T-helper 2 cell treated with Interferon-gamma antibody and Interleukin-4, amounts not matched to agents 5 μg/mL and 100 μg/mL, for 36 hours (primary cell): Measurements from ENCODE around the gene TCTN3.
A peak's percentile ranks its signal among the peaks of the same experiment; 100 is the strongest.

Source experiments
- DNase-seq: peaks from one replicate; pipeline ENCODE4 v3.0.0; 2021; ENCODE audit warnings: low spot score
- H3K27ac Mint-ChIP-seq: one replicate; pipeline ENCODE4 v1.8.0; 2021; ENCODE audit warnings: mild to moderate bottlenecking, mixed read lengths
- H3K27me3 Mint-ChIP-seq: one replicate; pipeline ENCODE4 v1.8.0; 2021; ENCODE audit warnings: low read depth, mixed read lengths
- H3K36me3 Mint-ChIP-seq: one replicate; pipeline ENCODE4 v1.8.0; 2021; ENCODE audit warnings: low read depth, mixed read lengths
- H3K4me1 Mint-ChIP-seq: one replicate; pipeline ENCODE4 v1.8.0; 2021; ENCODE audit warnings: low read depth, mixed read lengths
- H3K4me3 Mint-ChIP-seq: one replicate; pipeline ENCODE4 v1.8.0; 2022; ENCODE audit warnings: mild to moderate bottlenecking, moderate library complexity, mixed read lengths
- H3K9me3 Mint-ChIP-seq: one replicate; pipeline ENCODE4 v1.8.0; 2021; ENCODE audit warnings: mixed read lengths

TCTN3 gene

DNA sequence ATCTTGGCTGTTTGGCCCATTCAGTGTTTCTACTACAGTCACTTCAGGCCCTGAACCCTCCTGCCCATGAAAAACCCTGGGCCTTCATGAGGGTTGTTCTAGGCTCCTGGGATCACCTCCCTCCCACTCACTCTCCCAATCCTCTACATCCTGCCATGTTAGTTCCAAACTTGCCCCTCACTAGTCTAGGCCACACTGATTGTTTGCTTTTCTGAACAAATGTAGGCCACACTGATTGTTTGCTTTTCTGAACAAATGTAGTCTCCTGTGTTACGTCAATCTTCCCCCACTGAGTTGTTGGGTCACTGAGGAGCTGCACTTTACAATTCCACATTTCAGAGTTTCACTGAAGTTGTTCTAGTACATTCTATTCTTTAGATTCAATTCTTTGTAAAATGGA lies 31.9 kb downstream of the TCTN3 start:
- Mint-ChIP-seq H3K36me3 (peaks cover 13% of the 10 kb centered on the region), H3K9me3 (no peaks in the 10 kb centered on the region), H3K4me3 (no peak overlapping the region), H3K27me3 (no peaks in the 10 kb centered on the region), H3K27ac (no peak overlapping the region), H3K4me1 (peaks cover 4% of the 10 kb centered on the region)
- DNase-seq, result no peak

DNA sequence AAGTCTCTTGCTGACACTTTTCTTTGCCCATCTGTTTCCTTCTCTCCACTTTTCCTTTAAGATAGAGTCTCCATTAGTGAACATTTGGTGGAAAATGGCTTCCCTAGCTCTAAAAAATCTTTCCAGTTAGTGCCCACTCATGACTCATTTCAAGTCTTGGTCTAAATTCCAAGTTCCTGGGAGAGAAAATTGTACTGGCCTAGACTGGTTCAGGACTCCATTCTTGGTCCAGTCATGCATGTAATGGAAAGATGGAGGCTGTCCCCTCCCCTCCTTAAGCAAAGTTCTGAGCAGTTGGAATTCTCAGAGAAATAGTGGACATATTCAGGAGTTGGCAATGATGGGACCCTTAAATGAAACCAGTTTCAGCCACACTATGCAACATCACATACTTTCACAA lies 33.4 kb downstream of the TCTN3 start:
- H3K4me3 Mint-ChIP-seq, result no peak overlapping the region
- no peak for DNase-seq
- H3K36me3 Mint-ChIP-seq, result peaks cover 10% of the 10 kb centered on the region
- H3K9me3 Mint-ChIP-seq, result no peaks in the 10 kb centered on the region
- H3K4me1 Mint-ChIP-seq, result peaks cover 13% of the 10 kb centered on the region
- no peak overlapping the region for H3K27ac Mint-ChIP-seq
- no peaks in the 10 kb centered on the region for H3K27me3 Mint-ChIP-seq

DNA sequence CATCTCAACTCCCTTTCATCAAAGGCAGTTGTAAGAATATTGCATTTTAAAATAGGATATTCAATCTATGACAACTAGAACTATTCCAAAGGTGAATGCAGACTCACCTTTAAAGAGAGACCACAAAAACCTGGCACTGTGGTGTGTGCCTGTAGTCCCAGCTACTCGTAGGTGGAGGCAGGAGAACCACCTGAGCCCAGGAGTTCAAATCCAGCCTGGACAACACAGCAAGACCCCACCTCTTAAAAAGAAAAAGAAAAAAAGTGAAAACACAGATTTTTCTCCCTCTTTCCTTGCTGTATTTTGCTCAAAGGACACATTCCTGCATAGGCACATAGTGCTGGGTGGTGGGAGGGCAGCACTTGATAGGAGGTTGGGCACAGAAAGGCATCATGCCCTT lies 36.5 kb downstream of the TCTN3 start:
- Mint-ChIP-seq H3K27me3 (no peaks in the 10 kb centered on the region), H3K4me3 (peak overlapping the region; percentile 93), H3K36me3 (peaks cover 22% of the 10 kb centered on the region), H3K4me1 (peaks cover 21% of the 10 kb centered on the region), H3K9me3 (no peaks in the 10 kb centered on the region), H3K27ac (no peak overlapping the region)
- no peak for DNase-seq

DNA sequence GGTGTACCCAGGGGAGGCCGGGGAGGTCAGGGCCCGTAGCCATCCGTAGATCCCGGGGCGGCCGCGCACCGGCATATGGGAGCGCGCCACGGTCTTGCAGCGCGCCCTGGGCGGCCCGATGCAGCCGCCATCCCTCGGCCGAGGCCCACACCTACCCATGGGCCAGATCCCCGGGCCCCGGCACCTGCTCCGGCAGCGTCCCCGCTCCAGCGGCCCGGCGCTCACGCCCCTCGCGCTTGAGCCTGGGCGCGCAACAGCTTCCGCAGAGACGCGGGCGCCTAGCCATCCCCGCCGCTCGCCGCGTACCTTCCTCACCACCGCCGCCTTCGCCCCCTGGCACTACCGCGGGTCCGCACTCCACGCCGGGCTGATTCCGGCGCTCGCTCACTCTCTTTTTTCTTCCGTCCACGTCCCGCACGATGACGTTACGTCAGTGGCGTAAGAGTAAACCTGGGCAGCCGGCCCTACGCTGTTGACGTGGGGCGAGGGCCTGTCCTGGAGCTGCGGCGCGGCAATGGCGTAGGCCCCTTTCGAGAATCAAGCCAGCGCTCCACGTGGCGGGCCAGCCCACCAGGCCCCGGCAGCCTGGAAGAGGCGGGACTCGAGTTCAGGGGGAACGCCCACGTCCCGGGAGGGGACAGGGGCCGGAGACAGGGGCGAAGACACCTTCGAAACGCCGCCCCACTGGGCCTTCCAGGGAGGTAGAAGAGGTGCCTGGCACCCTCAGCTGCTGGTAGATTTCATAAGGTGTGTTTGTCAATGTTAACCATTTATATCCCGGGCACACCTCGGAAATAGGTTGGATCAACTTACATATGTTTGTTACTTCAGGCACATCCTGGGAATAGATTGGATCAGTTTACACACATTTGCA lies 37.2 kb downstream of the TCTN3 start, which contains the start of gene ALDH18A1:
Gene ALDH18A1, minus strand, starts transcription at position 421 of the 874 bp plus-strand sequence. CDS start 3,334 bp downstream, outside the sequence.
- H3K36me3 Mint-ChIP-seq, result peaks cover 25% of the 10 kb centered on the region
- peaks cover 21% of the 10 kb centered on the region for H3K4me1 Mint-ChIP-seq
- peak; percentile 89 for DNase-seq
- peak within 1 kb of the TSS; percentile 95 for H3K27ac Mint-ChIP-seq
- H3K9me3 Mint-ChIP-seq, result peaks cover 7% of the 10 kb centered on the region
- H3K4me3 Mint-ChIP-seq, result peak within 1 kb of the TSS; percentile 93
- H3K27me3 Mint-ChIP-seq, result no peaks in the 10 kb centered on the region

DNA sequence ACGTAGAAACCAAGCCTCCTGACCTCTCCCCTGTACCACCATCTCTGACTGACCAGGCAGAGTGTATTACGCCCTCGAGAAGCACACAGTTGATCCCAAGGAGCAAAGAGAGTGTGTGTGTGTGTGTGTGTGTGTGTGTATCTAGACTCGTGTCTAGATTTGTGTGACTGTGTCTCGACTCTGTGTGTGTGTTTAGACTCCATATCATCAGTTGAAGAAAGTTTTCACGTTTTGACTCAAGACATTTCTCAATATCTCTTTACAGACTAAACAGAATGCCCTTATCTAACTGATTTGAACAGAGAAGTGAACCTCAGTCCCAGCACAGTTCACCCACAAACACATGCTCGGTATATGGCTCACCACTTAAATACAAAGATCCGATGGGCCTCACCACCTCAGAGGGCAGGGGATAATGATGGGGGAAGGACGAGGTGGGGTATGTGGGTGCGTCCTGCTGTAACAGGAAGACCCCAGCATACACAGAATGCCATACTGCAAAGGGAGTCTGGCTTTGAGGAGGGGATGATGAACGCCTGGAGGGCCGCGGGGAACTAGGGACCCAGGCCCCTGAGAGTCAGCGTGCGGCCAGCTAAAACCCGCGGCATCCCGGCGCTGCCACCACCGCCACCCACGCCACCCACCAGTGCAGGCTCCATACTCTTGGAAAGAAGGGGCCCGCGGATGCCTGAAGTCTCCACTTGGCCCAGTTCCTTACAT lies 38.0 kb downstream of the TCTN3 start:
- Mint-ChIP-seq H3K4me3 (peak overlapping the region; percentile 93), H3K27me3 (no peaks in the 10 kb centered on the region), H3K9me3 (peaks cover 13% of the 10 kb centered on the region), H3K36me3 (peaks cover 32% of the 10 kb centered on the region), H3K4me1 (peaks cover 25% of the 10 kb centered on the region), H3K27ac (peak overlapping the region; percentile 82)
- peak; percentile 51 for DNase-seq

DNA sequence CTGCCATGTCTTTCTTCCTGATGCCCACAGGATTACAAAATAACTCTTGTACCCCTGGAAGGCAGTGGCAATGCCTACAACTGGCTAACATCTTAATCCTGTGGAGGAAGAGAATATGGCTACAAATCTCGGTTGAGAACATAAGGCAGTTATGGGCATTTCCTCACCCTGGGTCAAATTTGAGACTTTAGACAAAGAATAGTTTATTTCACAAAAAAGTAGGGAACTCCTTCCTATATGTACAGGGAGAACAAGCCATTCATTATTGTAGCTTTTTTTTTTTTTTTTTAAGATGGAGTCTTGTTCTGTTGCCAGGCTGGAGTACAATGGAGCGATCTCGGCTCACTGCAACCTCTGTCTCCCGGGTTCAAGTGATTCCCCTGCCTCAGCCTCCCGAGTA lies 39.8 kb downstream of the TCTN3 start:
- H3K27me3 Mint-ChIP-seq, result no peaks in the 10 kb centered on the region
- peaks cover 28% of the 10 kb centered on the region for H3K4me1 Mint-ChIP-seq
- no peak for DNase-seq
- no peak overlapping the region for H3K27ac Mint-ChIP-seq
- peaks cover 17% of the 10 kb centered on the region for H3K9me3 Mint-ChIP-seq
- H3K4me3 Mint-ChIP-seq, result no peak overlapping the region
- peaks cover 44% of the 10 kb centered on the region for H3K36me3 Mint-ChIP-seq

DNA sequence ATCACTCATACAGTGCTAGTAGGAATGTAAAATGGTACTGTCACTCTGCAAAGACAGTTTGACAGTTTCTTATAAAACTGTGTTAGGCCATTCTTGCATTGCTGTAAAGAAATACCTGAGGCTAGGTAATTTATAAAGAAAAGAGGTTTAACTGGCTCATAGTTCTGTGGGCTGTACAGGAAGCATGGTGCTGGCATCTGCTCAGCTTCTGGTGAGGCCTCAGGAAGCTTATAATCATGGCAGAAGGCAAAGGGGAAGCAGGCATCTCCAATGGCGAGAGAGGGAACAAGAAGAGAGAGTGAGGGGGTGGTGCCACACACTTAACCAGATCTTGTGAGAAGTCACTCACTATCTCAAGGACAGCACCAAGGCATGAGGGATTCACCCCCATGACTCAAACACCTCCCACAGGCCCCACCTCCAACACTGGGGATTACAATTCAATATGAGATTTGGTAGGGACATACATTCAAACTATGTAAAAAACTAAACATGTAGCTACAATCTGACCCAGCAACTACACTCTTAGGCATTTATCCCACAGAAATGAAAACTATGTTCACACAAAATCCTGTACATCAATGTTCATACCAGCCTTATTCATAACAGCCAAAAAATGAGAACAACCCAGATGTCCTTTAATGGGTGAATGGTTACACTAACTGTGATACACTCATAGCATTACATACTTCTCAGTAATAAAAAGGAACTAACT lies 42.2 kb downstream of the TCTN3 start:
- H3K27me3 Mint-ChIP-seq, result no peaks in the 10 kb centered on the region
- peaks cover 60% of the 10 kb centered on the region for H3K36me3 Mint-ChIP-seq
- H3K4me3 Mint-ChIP-seq, result no peak overlapping the region
- DNase-seq, result no peak
- H3K4me1 Mint-ChIP-seq, result peaks cover 28% of the 10 kb centered on the region
- H3K27ac Mint-ChIP-seq, result no peak overlapping the region
- peaks cover 17% of the 10 kb centered on the region for H3K9me3 Mint-ChIP-seq

DNA sequence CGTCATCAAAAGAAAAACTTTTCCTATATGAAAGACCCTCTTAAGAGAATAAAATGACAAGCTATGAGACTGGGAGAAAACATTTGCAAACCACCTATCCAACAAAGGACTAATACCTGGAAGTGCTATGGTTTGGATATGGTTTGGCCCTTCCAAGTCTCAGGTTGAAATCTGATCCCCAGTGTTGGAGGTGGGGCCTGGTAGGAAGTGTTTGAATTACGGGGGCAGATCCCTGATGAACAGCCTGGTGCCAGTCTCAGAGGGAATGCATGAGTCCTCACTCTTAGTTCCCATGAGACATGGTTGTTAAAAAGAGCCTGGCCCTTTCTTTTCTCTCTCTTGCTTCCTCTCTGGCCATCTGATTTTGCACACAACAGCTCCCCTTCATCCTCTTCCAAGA lies 43.5 kb downstream of the TCTN3 start:
- no peak overlapping the region for H3K27ac Mint-ChIP-seq

DNA sequence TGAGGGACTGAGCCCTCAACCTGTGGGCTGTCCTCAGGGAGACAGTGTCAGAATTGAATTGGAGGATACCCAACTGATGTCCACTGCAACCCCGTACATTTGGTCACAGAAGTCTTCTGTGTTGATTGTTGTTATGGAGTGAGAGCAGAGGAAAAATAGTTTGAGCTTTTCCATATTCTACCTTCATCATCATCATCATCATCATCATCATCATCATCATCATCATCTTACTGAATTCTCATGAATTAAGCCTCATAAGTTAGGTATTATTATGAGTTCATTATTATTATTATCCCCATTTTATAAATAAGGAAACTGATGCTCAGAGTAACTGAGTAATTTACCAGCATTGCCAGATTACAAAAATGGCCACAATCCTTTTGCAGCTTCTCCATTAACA lies 45.6 kb downstream of the TCTN3 start:
- Mint-ChIP-seq H3K27me3 (no peaks in the 10 kb centered on the region), H3K4me3 (no peak overlapping the region), H3K9me3 (peaks cover 17% of the 10 kb centered on the region), H3K27ac (no peak overlapping the region), H3K36me3 (peaks cover 72% of the 10 kb centered on the region), H3K4me1 (peaks cover 32% of the 10 kb centered on the region)
- no peak for DNase-seq

More for the DNA sequence above, 43.5 kb downstream of the TCTN3 start:
- DNase-seq, result no peak
- H3K4me3 Mint-ChIP-seq, result no peak overlapping the region
- H3K27me3 Mint-ChIP-seq, result no peaks in the 10 kb centered on the region
- H3K4me1 Mint-ChIP-seq, result peaks cover 30% of the 10 kb centered on the region
- peaks cover 17% of the 10 kb centered on the region for H3K9me3 Mint-ChIP-seq
- H3K36me3 Mint-ChIP-seq, result peaks cover 70% of the 10 kb centered on the region

DNA sequence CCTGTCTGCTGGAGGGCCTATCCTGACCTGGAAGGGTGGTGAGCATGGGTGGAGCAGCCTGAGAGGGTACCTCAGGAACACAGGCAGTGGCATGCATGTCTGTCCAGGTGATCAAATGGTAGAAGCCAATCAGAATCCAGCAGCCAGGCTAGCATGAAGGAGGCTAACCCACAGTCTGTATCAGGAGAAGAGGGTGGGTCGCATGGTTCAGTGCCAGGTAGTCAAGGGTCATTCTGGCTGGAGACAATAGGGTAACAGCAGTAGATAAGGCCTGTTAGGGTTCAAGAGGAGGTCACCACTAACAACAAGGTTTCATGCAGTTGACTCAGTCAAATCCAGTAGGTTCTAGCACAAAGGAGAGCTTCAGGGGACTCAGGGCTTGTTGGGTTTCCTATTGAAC lies 47.6 kb downstream of the TCTN3 start:
- no peak overlapping the region for H3K4me3 Mint-ChIP-seq
- H3K4me1 Mint-ChIP-seq, result peaks cover 31% of the 10 kb centered on the region
- DNase-seq, result no peak
- no peaks in the 10 kb centered on the region for H3K27me3 Mint-ChIP-seq
- H3K27ac Mint-ChIP-seq, result no peak overlapping the region
- H3K9me3 Mint-ChIP-seq, result peaks cover 7% of the 10 kb centered on the region
- peaks cover 59% of the 10 kb centered on the region for H3K36me3 Mint-ChIP-seq

DNA sequence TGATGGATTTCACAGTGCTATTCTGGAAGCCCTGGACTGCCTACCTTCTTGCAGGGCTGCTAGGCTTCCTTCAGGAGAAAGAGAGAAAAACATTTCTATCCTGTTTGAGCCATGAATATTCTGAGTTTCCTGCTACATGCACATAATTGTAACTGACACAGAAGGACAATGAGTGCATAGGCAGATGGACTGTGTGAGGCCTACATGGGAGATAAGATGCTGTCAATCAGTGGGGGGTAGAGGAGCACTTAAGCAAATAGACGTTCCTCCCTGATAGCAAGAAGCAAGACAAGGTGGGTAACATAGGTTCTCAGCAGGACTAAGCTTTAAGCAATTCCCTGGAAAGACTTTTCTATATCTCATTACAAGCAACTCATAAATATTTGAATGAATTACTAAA lies 48.8 kb downstream of the TCTN3 start:
- peaks cover 54% of the 10 kb centered on the region for H3K36me3 Mint-ChIP-seq
- H3K4me3 Mint-ChIP-seq, result no peak overlapping the region
- DNase-seq, result no peak
- no peaks in the 10 kb centered on the region for H3K9me3 Mint-ChIP-seq
- H3K4me1 Mint-ChIP-seq, result peaks cover 27% of the 10 kb centered on the region
- no peaks in the 10 kb centered on the region for H3K27me3 Mint-ChIP-seq
- no peak overlapping the region for H3K27ac Mint-ChIP-seq

DNA sequence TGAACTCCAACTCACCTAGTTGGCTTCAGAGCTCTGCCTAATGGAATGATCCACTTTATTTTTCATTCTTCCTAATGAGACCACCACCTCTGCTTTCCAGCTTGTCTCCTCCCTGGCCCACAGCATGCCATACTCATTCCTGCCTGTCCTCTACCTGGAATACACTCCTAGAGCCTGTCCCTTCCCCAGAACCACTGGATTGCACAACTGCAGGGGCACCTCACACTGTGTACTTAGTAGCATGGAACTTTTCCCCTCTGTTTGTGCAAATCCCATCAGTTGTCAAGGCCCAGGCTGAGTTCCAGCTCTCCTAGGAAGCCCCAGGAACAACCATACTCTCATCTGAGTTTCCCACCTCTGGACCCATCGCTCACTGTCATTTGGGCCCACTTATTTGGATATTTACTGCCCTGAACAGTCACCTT lies 52.8 kb downstream of the TCTN3 start:
- peaks cover 16% of the 10 kb centered on the region for H3K4me1 Mint-ChIP-seq
- H3K9me3 Mint-ChIP-seq, result no peaks in the 10 kb centered on the region
- no peak overlapping the region for H3K27ac Mint-ChIP-seq
- peaks cover 45% of the 10 kb centered on the region for H3K36me3 Mint-ChIP-seq
- no peak for DNase-seq
- H3K4me3 Mint-ChIP-seq, result no peak overlapping the region
- H3K27me3 Mint-ChIP-seq, result no peaks in the 10 kb centered on the region

DNA sequence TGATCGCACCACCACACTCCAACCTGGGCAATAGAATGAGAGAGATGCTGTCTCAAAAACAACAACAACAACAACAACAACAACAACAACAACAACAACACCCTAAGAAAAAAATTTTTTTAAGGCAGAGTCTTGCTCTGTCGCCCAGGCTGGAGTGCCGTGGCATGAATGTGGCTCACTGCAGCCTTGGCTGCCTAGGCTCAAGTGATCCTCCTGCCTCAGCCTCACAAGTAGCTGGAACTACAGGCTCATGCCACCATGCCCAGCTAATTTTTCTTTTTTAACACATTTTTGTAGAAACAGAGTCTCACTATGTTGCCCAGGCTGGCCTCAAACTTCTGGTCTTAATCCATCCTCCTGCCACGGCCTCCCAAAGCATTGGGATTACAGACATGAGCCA lies 55.8 kb downstream of the TCTN3 start:
- Mint-ChIP-seq H3K4me1 (no peaks in the 10 kb centered on the region), H3K27ac (no peak overlapping the region), H3K9me3 (no peaks in the 10 kb centered on the region), H3K27me3 (no peaks in the 10 kb centered on the region), H3K4me3 (no peak overlapping the region), H3K36me3 (peaks cover 50% of the 10 kb centered on the region)
- no peak for DNase-seq

DNA sequence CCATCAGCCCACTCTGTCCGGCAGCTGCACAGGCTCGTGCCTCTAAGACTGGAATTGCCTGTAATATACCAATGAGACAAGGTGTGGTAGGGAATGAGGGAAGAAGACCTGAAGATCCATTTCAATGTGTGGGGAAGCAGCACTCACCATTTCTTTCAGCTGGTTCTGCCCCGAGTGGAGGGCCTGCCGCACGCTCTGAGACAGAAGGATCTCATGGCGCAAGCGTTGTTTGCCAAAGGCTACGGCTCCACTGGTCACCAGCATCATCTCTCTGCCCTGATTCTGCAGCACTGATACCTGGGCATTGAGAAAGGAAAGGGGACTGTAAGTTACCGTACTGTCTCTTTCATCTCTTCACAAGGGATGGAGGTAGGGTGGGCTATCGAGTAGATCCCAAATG lies 56.6 kb downstream of the TCTN3 start:
- peaks cover 48% of the 10 kb centered on the region for H3K36me3 Mint-ChIP-seq
- no peaks in the 10 kb centered on the region for H3K27me3 Mint-ChIP-seq
- no peaks in the 10 kb centered on the region for H3K9me3 Mint-ChIP-seq
- no peak overlapping the region for H3K27ac Mint-ChIP-seq
- no peaks in the 10 kb centered on the region for H3K4me1 Mint-ChIP-seq
- no peak for DNase-seq
- H3K4me3 Mint-ChIP-seq, result no peak overlapping the region
